Ovary (tissue), 9 donors: Measurements from ENCODE around the gene EOLA1. TPM values are rescaled to one million over a fixed set of nuclear protein-coding genes. Genes with fewer than 3 reads are reported as not detected.
"Not testable (repeated sequence)": the region's sequence is repeated elsewhere in the genome, so short reads cannot be mapped to it uniquely, and the experiment has no call there.

ENCODE experiments used
- DNase-seq, 5 donors: peaks; one replicate each; pipeline ENCODE4 v3.0.0-alpha.2; 2019 to 2020
- H3K27ac ChIP-seq, 2 donors: fragments of 200-600 bp; one replicate each; pipeline versions ENCODE4 v1.5.1 to v1.8.0; 2019 to 2022
- H3K27me3 ChIP-seq: fragments of 200-600 bp; one replicate; pipeline ENCODE4 v1.8.0; 2022
- H3K36me3 ChIP-seq: fragments of 200-600 bp; sonication (generic); one replicate; pipeline ENCODE4 v1.5.1; 2019
- H3K4me1 ChIP-seq: one replicate; pipeline ENCODE4 v1.8.1; 2013; ENCODE audit warnings: mild to moderate bottlenecking, moderate library complexity; ENCODE audit not compliant: insufficient read depth
- H3K4me3 ChIP-seq: fragments of 200-600 bp; sonication (generic); one replicate; pipeline ENCODE4 v1.5.1; 2017
- H3K9me3 ChIP-seq, 2 donors: fragments of 200-600 bp in 1 of 2; sonication (generic) in 1 of 2; one replicate each; pipeline versions ENCODE4 v1.5.1 to v1.8.1; 2013 to 2019; ENCODE audit warnings: mild to moderate bottlenecking in 1 of 2, moderate library complexity in 1 of 2
- CTCF ChIP-seq, 3 donors: fragments of 450-650 bp in 2 of 3; fragments of 200-600 bp in 1 of 3; IDR thresholded peaks; one replicate each; pipeline versions ENCODE4 v1.5.1 to v1.8.0; 2016 to 2022; ENCODE audit warnings: antibody characterized with exemption in 3 of 3, mild to moderate bottlenecking in 1 of 3
- EP300 ChIP-seq: sonication (generic); formaldehyde crosslinking; IDR thresholded peaks from one replicate; pipeline ENCODE4 v1.6.1; 2017; ENCODE audit warnings: antibody characterized with exemption
- POLR2A ChIP-seq: fragments of 450-650 bp; IDR thresholded peaks from one replicate; pipeline ENCODE4 v1.6.1; 2017; ENCODE audit warnings: antibody characterized with exemption, mild to moderate bottlenecking, moderate library complexity
- WGBS, 3 donors: extraction: QIAGEN DNeasy Blood & Tissue Kit in 1 of 3; methylation state at CpG; one replicate each; pipeline versions ENCODE4 v1.1.5 to v1.1.7; 2013 to 2017; 5-methylcytosine and 5-hydroxymethylcytosine counted together
- intact Hi-C, 4 donors: fragments of 100-400 bp; cut with DNase I; formaldehyde crosslinking; loops; one replicate each; pipeline versions ENCODE4 v1.11.0 to v1.15.1; 2022 to 2023
- polyA plus RNA-seq, 2 donors: library from polyadenylated mRNA; stranded (reverse); fragments of 200-250 nt in 1 of 2; fragments of 350-450 nt in 1 of 2; fragmentation: Illumina TruSeq in 1 of 2; extraction: RNeasy Lipid Tissue Mini Kit (QIAGEN cat#74804) in 1 of 2; gene quantifications; one replicate each; pipeline ENCODE4 v1.2.3, GENCODE V29; 2013 to 2014
- total RNA-seq, 7 donors: library from RNA; depleted of rRNA in 2 of 7; stranded (reverse); fragments of >200 nt in 2 of 7; fragmentation: NEBNext Ultra II Directional in 3 of 7; extraction: Animal tissue kit (Norgen Biotek cat#: 25700) in 3 of 7; gene quantifications; one replicate each; pipeline versions ENCODE4 v1.1.0 to v1.2.4, GENCODE V29; 2016 to 2023
- donor health status: DM: no; HTN: no; CAD: no; lungs with moderate emphysema.
- donor health status: DM: no; HTN: no; CAD: no.
- donor health status: Bipolar disorder and iron deficiency.
- donor health status: DM: yes; HTN: yes; CAD: no.
- donor health status: DM: no; HTN: no; CAD: no.
- donor health status: DM: yes; HTN: yes; CAD: no.

Gene EOLA1
- total and polyA plus RNA-seq, 9 donors = 8.7 to 27.5 (median 17.5) TPM

- H3K4me1 ChIP-seq, H3K36me3 ChIP-seq, DNase-seq, H3K27me3 ChIP-seq, H3K9me3 ChIP-seq, H3K27ac ChIP-seq, H3K4me3 ChIP-seq, intact Hi-C loops: not testable (repeated sequence)
- WGBS, 3 donors = 57 to 79% (median 72%) methylated on average over 1 of the region's 1 CpG
Measured at GRCh38 chrX:149550454-149550853, 9.6 kb downstream of the EOLA1 start.

- intact Hi-C loops, H3K4me3 ChIP-seq, H3K27ac ChIP-seq, H3K36me3 ChIP-seq, H3K4me1 ChIP-seq, DNase-seq, H3K9me3 ChIP-seq, H3K27me3 ChIP-seq: not testable (repeated sequence)
- no CpG with 5 or more reads among the region's 4 CpGs for WGBS, 3 donors
Measured at GRCh38 chrX:149551245-149551938, 10.6 kb downstream of the EOLA1 start.

GRCh38 chrX:149551939-149552248 lies 11.1 kb downstream of the EOLA1 start:
- intact Hi-C loops, H3K27me3 ChIP-seq, H3K27ac ChIP-seq, DNase-seq, H3K4me1 ChIP-seq, H3K36me3 ChIP-seq, H3K9me3 ChIP-seq, H3K4me3 ChIP-seq: not testable (repeated sequence)
- WGBS, 3 donors = 83 to 100% methylated on average over 2 of the region's 6 CpGs; no CpG with 5 or more reads in 1 of the 3 donors

GRCh38 chrX:149555251-149555650 lies 14.4 kb downstream of the EOLA1 start:
- DNase-seq, H3K9me3 ChIP-seq, H3K27me3 ChIP-seq, H3K4me1 ChIP-seq, H3K27ac ChIP-seq, H3K4me3 ChIP-seq, intact Hi-C loops, H3K36me3 ChIP-seq: not testable (repeated sequence)
- WGBS, 3 donors = no CpG with 5 or more reads among the region's 4 CpGs

- no peak for TF ChIP-seq POLR2A
- no peak for TF ChIP-seq CTCF (IDR thresholded peaks at IDR 0.05)
- no peak for TF ChIP-seq EP300
- no peak for DNase-seq
- H3K4me3 ChIP-seq = no peak overlapping the region
- no peaks in the 10 kb centered on the region for H3K4me1 ChIP-seq
- no peaks in the 10 kb centered on the region for H3K9me3 ChIP-seq
- no peak overlapping the region for H3K27ac ChIP-seq
- H3K36me3 ChIP-seq = no peaks in the 10 kb centered on the region
- H3K27me3 ChIP-seq = no peaks in the 10 kb centered on the region
- WGBS, 3 donors = 81 to 87% (median 83%) methylated on average over 4 of the region's 4 CpGs
- intact Hi-C loops = no loop called here
Measured at GRCh38 chrX:149563359-149563758, 22.5 kb downstream of the EOLA1 start.

- Histone ChIP-seq H3K27ac (no peak overlapping the region), H3K36me3 (no peaks in the 10 kb centered on the region), H3K4me1 (no peaks in the 10 kb centered on the region), H3K4me3 (no peak overlapping the region), H3K9me3 (no peaks in the 10 kb centered on the region), H3K27me3 (no peaks in the 10 kb centered on the region)
- WGBS, 3 donors = 72 to 77% (median 73%) methylated on average over 7 of the region's 7 CpGs
- intact Hi-C loops = no loop called here
- TF ChIP-seq EP300 (no peak), CTCF (IDR thresholded peaks at IDR 0.05) (no peak), POLR2A (no peak)
- no peak for DNase-seq
Measured at GRCh38 chrX:149567621-149568417, 27.0 kb downstream of the EOLA1 start.
